NCI-H146 (cell line): ENCODE data around the gene RRAD.

Source experiments
- DNase-seq: peaks from one replicate; lab custom pipeline; 2025; lab: John Stamatoyannopoulos, UW

RRAD gene

GRCh38 chr16:66934138-66934838 is 9.0 kb upstream of the RRAD start, which contains the start of gene CIAO2B:
CIAO2B (minus strand) TSS chr16:66934402; CDS start chr16:66934364, 38 bp downstream.
- DNase-seq = peak; percentile 73

GRCh38 chr16:66933776-66934137 is 8.4 kb upstream of the RRAD start:
- DNase-seq = no peak

- DNase-seq = no peak
Observed at GRCh38 chr16:66932076-66932475, 6.7 kb upstream of the RRAD start.

GRCh38 chr16:66931665-66932064 is 6.3 kb upstream of the RRAD start:
- DNase-seq = no peak

GRCh38 chr16:66930189-66930588 is 4.9 kb upstream of the RRAD start:
- no peak for DNase-seq

- DNase-seq = no peak
Observed at GRCh38 chr16:66928702-66929388, 3.5 kb upstream of the RRAD start.

GRCh38 chr16:66927918-66928649 is 2.7 kb upstream of the RRAD start:
- DNase-seq = no peak

GRCh38 chr16:66926961-66927436 is 1.7 kb upstream of the RRAD start:
- peak; percentile 9 for DNase-seq

- no peak for DNase-seq
Observed at GRCh38 chr16:66926171-66926947, 1.0 kb upstream of the RRAD start.

- no peak for DNase-seq
Observed at GRCh38 chr16:66924527-66925321, 611 bp downstream of the RRAD start.

- DNase-seq = no peak
Observed at GRCh38 chr16:66923866-66924265, 1.5 kb downstream of the RRAD start.

- DNase-seq = no peak
Observed at GRCh38 chr16:66923247-66923731, 2.0 kb downstream of the RRAD start.

GRCh38 chr16:66921729-66922450 is 3.4 kb downstream of the RRAD start:
- DNase-seq = no peak

- no peak for DNase-seq
Observed at GRCh38 chr16:66920924-66921680, 4.2 kb downstream of the RRAD start.

GRCh38 chr16:66920299-66920590 is 5.1 kb downstream of the RRAD start:
- no peak for DNase-seq

GRCh38 chr16:66919569-66920298 is 5.6 kb downstream of the RRAD start:
- no peak for DNase-seq

GRCh38 chr16:66918803-66919568 is 6.3 kb downstream of the RRAD start, which contains the start of gene CDH16:
CDH16 (minus strand) TSS chr16:66918885; CDS start chr16:66918065, 820 bp downstream.
- DNase-seq = no peak

GRCh38 chr16:66918355-66918754 is 7.0 kb downstream of the RRAD start:
- DNase-seq = no peak
